Endothelial cell of umbilical vein (primary cell): ENCODE data around the gene TMEM204. TPM values are rescaled to one million over a fixed set of nuclear protein-coding genes. Genes with fewer than 3 reads are reported as not detected.

Source experiments
- BruUV-seq: library from RNA; stranded (reverse); fragments of 400-500 nt; replicated peaks from 2 replicates; lab custom pipeline; 2021; lab: Mats Ljungman, UMichigan
- CTCF ChIA-PET: fragments of 300-600, 350-600 bp; sonication (Branson Sonifier 250); formaldehyde crosslinking; loops from one replicate; lab custom pipeline; 2021; ENCODE audit warnings: antibody characterized with exemption, inconsistent platforms; lab: Charles Lee
- POLR2A ChIA-PET: fragments of 300-600, 350-600 bp; sonication (Branson Sonifier 250); formaldehyde crosslinking; loops from one replicate; lab custom pipeline; 2021; ENCODE audit warnings: antibody characterized with exemption, inconsistent platforms; lab: Charles Lee
- DNase-seq: peaks from one replicate; pipeline ENCODE4 v3.0.0-alpha.2; 2011; ENCODE audit warnings: low read depth, low spot score
- FAIRE-seq: peaks from 2 replicates; lab custom pipeline; 2011; peaks lifted over from hg19 to GRCh38; lab: Jason Lieb, UNC
- H2AFZ ChIP-seq: 2 replicates; pipeline ENCODE4 v1.6.0; 2012; ENCODE audit warnings: low read depth, low read length, control low read depth, inconsistent platforms
- H3K27ac ChIP-seq: 2 replicates; pipeline ENCODE4 v1.5.1; 2011; ENCODE audit warnings: low read depth, mild to moderate bottlenecking, control low read depth, low read length, moderate library complexity; ENCODE audit not compliant: insufficient read depth
- H3K27me3 ChIP-seq, 2 experiments: 2 replicates each; pipeline versions ENCODE4 v1.6.0 to v1.6.1; 2011; ENCODE audit warnings: low read length in 2 of 2, mixed read lengths in 1 of 2; ENCODE audit not compliant: control insufficient read depth in 2 of 2, insufficient read depth in 2 of 2
- H3K36me3 ChIP-seq, 2 experiments: 2 replicates in 1 of 2; 3 replicates in 1 of 2; pipeline ENCODE4 v1.5.1; 2011; ENCODE audit warnings: low read length in 2 of 2, mild to moderate bottlenecking in 1 of 2, moderate library complexity in 1 of 2; ENCODE audit not compliant: control insufficient read depth in 2 of 2, insufficient read depth in 2 of 2; ENCODE audit errors: extremely low read depth in 1 of 2
- H3K4me1 ChIP-seq: 3 replicates; pipeline ENCODE4 v1.5.1; 2011; ENCODE audit warnings: mild to moderate bottlenecking, low read length; ENCODE audit not compliant: control insufficient read depth, insufficient read depth; ENCODE audit errors: extremely low read depth
- H3K4me2 ChIP-seq: 2 replicates; pipeline ENCODE4 v1.6.1; 2011; ENCODE audit warnings: low read length, control low read depth, mixed read lengths; ENCODE audit not compliant: insufficient read depth
- H3K4me3 ChIP-seq, 3 experiments: fragments of 200-600 bp in 1 of 3; sonication (generic), shearing (Covaris generic) in 1 of 3; replicated peaks in 1 of 3; 2 replicates each; pipeline ENCODE4 v1.5.1; 2011 to 2016; ENCODE audit warnings: control low read depth in 3 of 3, low read length in 3 of 3, mild to moderate bottlenecking in 2 of 3, inconsistent platforms in 1 of 3, low read depth in 1 of 3, moderate library complexity in 1 of 3; ENCODE audit not compliant: insufficient read depth in 1 of 3
- H3K79me2 ChIP-seq: 2 replicates; pipeline ENCODE4 v1.6.0; 2012; ENCODE audit warnings: low read length, inconsistent platforms; ENCODE audit not compliant: control insufficient read depth, insufficient read depth
- H3K9ac ChIP-seq: replicated peaks from 2 replicates; pipeline ENCODE3; 2011; ENCODE audit warnings: low read length, control low read depth; ENCODE audit not compliant: insufficient read depth; ENCODE audit errors: extremely low read depth
- H3K9me1 ChIP-seq: replicated peaks from 3 replicates; pipeline ENCODE4 v1.6.0; 2011; ENCODE audit warnings: mild to moderate bottlenecking, low read length; ENCODE audit not compliant: control insufficient read depth, insufficient read depth; ENCODE audit errors: extremely low read depth
- H3K9me3 ChIP-seq: replicated peaks from 2 replicates; pipeline ENCODE4 v1.5.1; 2012; ENCODE audit warnings: low read length, inconsistent platforms; ENCODE audit not compliant: control insufficient read depth, insufficient read depth
- H4K20me1 ChIP-seq: replicated peaks from 2 replicates; pipeline ENCODE3; 2011; ENCODE audit warnings: mild to moderate bottlenecking, low read length; ENCODE audit not compliant: control insufficient read depth, insufficient read depth; ENCODE audit errors: extremely low read depth
- CTCF ChIP-seq, 2 donors: IDR thresholded peaks; 1 replicate in 1 of 2; 2 replicates in 1 of 2; pipeline ENCODE4 v1.5.1; 2011; ENCODE audit warnings: low read length in 2 of 2, mild to moderate bottlenecking in 2 of 2, moderate library complexity in 2 of 2, control low read depth in 1 of 2, inconsistent platforms in 1 of 2, low read depth in 1 of 2; ENCODE audit not compliant: insufficient read depth in 1 of 2; ENCODE audit errors: extremely low read depth in 1 of 2
- EZH2 ChIP-seq: IDR thresholded peaks from 2 replicates; pipeline ENCODE4 v1.6.1; 2012; ENCODE audit warnings: borderline replicate concordance, low read depth, mild to moderate bottlenecking, moderate library complexity, low read length, inconsistent platforms; ENCODE audit not compliant: severe bottlenecking
- FOS ChIP-seq: IDR thresholded peaks from 2 replicates; pipeline ENCODE4 v1.6.1; 2011; ENCODE audit warnings: mild to moderate bottlenecking, low read length, moderate library complexity, borderline replicate concordance; ENCODE audit not compliant: insufficient read depth
- GATA2 ChIP-seq: IDR thresholded peaks from 2 replicates; pipeline ENCODE4 v1.7.0; 2011; ENCODE audit warnings: low read depth, mild to moderate bottlenecking, moderate library complexity, mixed read lengths, low read length; ENCODE audit not compliant: insufficient read length, insufficient read depth
- JUN ChIP-seq: IDR thresholded peaks from 2 replicates; pipeline ENCODE4 v1.6.1; 2011; ENCODE audit warnings: borderline replicate concordance, low read depth; ENCODE audit not compliant: insufficient read length, insufficient read depth
- MAX ChIP-seq: IDR thresholded peaks from 2 replicates; pipeline ENCODE4 v1.6.1; 2011; ENCODE audit not compliant: insufficient read depth, insufficient read length
- MYC ChIP-seq: IDR thresholded peaks from one replicate; pipeline ENCODE4 v1.6.1; 2011; ENCODE audit warnings: mild to moderate bottlenecking, low read depth, low read length
- POLR2A ChIP-seq: IDR thresholded peaks from 2 replicates; pipeline ENCODE4 v1.6.1; 2012; ENCODE audit warnings: low read depth, mild to moderate bottlenecking, control low read depth, low read length
- POLR2AphosphoS5 ChIP-seq: IDR thresholded peaks from 2 replicates; pipeline ENCODE4 v1.6.1; 2012; ENCODE audit warnings: low read depth, mild to moderate bottlenecking, control low read depth, low read length, moderate library complexity; ENCODE audit not compliant: insufficient read depth
- dilution Hi-C: fragments of 300-500 bp; cut with MboI; formaldehyde crosslinking; loops from one replicate; pipeline ENCODE4 v1.15.0; 2019; ENCODE audit warnings: low sequenced_read_pairs; ENCODE audit not compliant: extremely low pct_ligation_motif_present
- intact Hi-C: fragments of 100-400 bp; cut with micrococcal nuclease; formaldehyde crosslinking; loops from one replicate; pipeline ENCODE4 v1.10.0; 2022
- polyA plus RNA-seq, 4 experiments: library from polyadenylated mRNA; depleted of rRNA in 3 of 4; stranded (reverse) in 3 of 4; unstranded in 1 of 4; fragments of >200 nt; gene quantifications; 2 replicates each; pipeline versions ENCODE4 v1.2.1 to v1.2.3, GENCODE V29; 2011 to 2012; ENCODE audit warnings: missing spikeins in 1 of 4
- total RNA-seq: library from RNA; stranded (reverse); gene quantifications from 2 replicates; pipeline ENCODE4 v1.2.3, GENCODE V29; 2021

Gene TMEM204
- total and polyA plus RNA-seq, 2 donors (not counting 3 experiments of a cell fraction or from before 2014, with no cell fraction given): 32.5 to 50.7 TPM

- dilution Hi-C loops: no loop called here
- intact Hi-C loops: loop anchor here (5.0 kb wide), 1 partner anchor 214 kb away; the partner anchor contains the start of gene MAPK8IP3
- H3K36me3 ChIP-seq: peaks cover 3 to 8% of the 10 kb centered on the region in 2 experiments
- FAIRE-seq (peak; percentile 68), DNase-seq (peak; percentile 63)
- peak within 1 kb of the TSS; percentile 83 for H3K4me2 ChIP-seq
- no peaks in the 10 kb centered on the region for H3K27me3 ChIP-seq
- peak within 1 kb of the TSS; percentile 93 for H3K9ac ChIP-seq
- H4K20me1 ChIP-seq: no peaks in the 10 kb centered on the region
- CTCF ChIA-PET: interaction anchor here (0.6 to 2.3 kb wide), 12 partner anchors 10 to 232 kb away, joined by 3 to 24 read pairs (median 6); partner anchors contain the start of genes JPT2 and MAPK8IP3
- no peak for TF ChIP-seq JUN
- no peak for TF ChIP-seq EZH2
- TF ChIP-seq POLR2A: peak; percentile 68
- TF ChIP-seq FOS: no peak
- no peak for TF ChIP-seq MYC
- peak; percentile 73 for TF ChIP-seq POLR2AphosphoS5
- TF ChIP-seq MAX: peak; percentile 75
- no peak for TF ChIP-seq CTCF (IDR thresholded peaks at IDR 0.05; ENCODE audit: extremely low read depth in 1 of 2, insufficient read depth in 1 of 2, low read depth in 1 of 2, low read length in 2 of 2)
- no peak for TF ChIP-seq GATA2
- H3K27ac ChIP-seq: peak within 1 kb of the TSS; percentile 84
- no peaks in the 10 kb centered on the region for H3K9me1 ChIP-seq
- POLR2A ChIA-PET: interaction anchor here (0.7 kb wide), 1 partner anchor 17 kb away, joined by 4 read pairs; no protein-coding TSS in a partner anchor
- peaks cover 15% of the 10 kb centered on the region for H3K4me1 ChIP-seq
- TSS peak; percentile 69 for BruUV-seq
- H3K4me3 ChIP-seq: peak within 1 kb of the TSS; percentile 67 to 85 (median 77)
- H3K9me3 ChIP-seq: no peaks in the 10 kb centered on the region
- H2AFZ ChIP-seq: peak within 1 kb of the TSS; percentile 98
- H3K79me2 ChIP-seq: peaks cover 19% of the 10 kb centered on the region
Measured at GRCh38 chr16:1492923-1493745, 40.3 kb upstream of the TMEM204 start, which contains the start of gene TELO2. Gene TELO2, plus strand, starts transcription at chr16:1493360. Its CDS starts 922 bp downstream, at chr16:1494282.
